Transverse colon (tissue), 4 donors: ENCODE measurements around the gene RHOBTB3. TPM values are rescaled to one million over a fixed set of nuclear protein-coding genes. Genes with fewer than 3 reads are reported as not detected.

Experiments
- DNase-seq: peaks from one replicate; pipeline ENCODE4 v3.0.0-alpha.2; 2019
- H3K27ac ChIP-seq, 4 donors: fragments of 200-600 bp; sonication (generic); 2 replicates each; pipeline ENCODE4 v1.5.1; 2016 to 2018; ENCODE audit warnings: inconsistent platforms in 4 of 4
- H3K27me3 ChIP-seq: fragments of 200-600 bp; sonication (generic); 2 replicates; pipeline ENCODE4 v1.5.1; 2017; ENCODE audit warnings: inconsistent platforms
- H3K36me3 ChIP-seq, 4 donors: fragments of 200-600 bp; sonication (generic); 2 replicates each; pipeline ENCODE4 v1.5.1; 2017 to 2019; ENCODE audit warnings: inconsistent platforms in 4 of 4
- H3K4me1 ChIP-seq, 4 donors: fragments of 200-600 bp; sonication (generic); 2 replicates each; pipeline ENCODE4 v1.5.1; 2017 to 2020; ENCODE audit warnings: inconsistent platforms in 4 of 4
- H3K4me3 ChIP-seq, 4 donors: fragments of 200-600 bp; sonication (generic); 1 replicate in 1 of 4; 2 replicates in 3 of 4; pipeline versions ENCODE4 v1.5.1 to v1.6.1; 2017 to 2019; ENCODE audit warnings: inconsistent platforms in 4 of 4
- H3K9me3 ChIP-seq, 2 donors: fragments of 200-600 bp; sonication (generic); 2 replicates each; pipeline ENCODE4 v1.5.1; 2017 to 2019; ENCODE audit warnings: inconsistent platforms in 2 of 2
- CTCF ChIP-seq, 5 experiments: fragments of 200-600 bp in 3 of 5; fragments of 450-650 bp in 2 of 5; sonication (generic) in 3 of 5; IDR thresholded peaks; 1 replicate in 2 of 5; 2 replicates in 3 of 5; pipeline ENCODE4 v1.5.1; 2016 to 2017; ENCODE audit warnings: antibody characterized with exemption in 5 of 5, inconsistent platforms in 3 of 5, mild to moderate bottlenecking in 2 of 5, moderate library complexity in 1 of 5
- EP300 ChIP-seq: sonication (generic); formaldehyde crosslinking; IDR thresholded peaks from one replicate; pipeline ENCODE4 v1.6.1; 2017; ENCODE audit warnings: antibody characterized with exemption, low read depth
- POLR2A ChIP-seq: fragments of 450-650 bp; IDR thresholded peaks from one replicate; pipeline ENCODE4 v1.6.1; 2016; ENCODE audit warnings: antibody characterized with exemption, mild to moderate bottlenecking, moderate library complexity
- POLR2AphosphoS5 ChIP-seq, 3 donors: sonication (generic); formaldehyde crosslinking; IDR thresholded peaks; one replicate each; pipeline ENCODE4 v1.6.1; 2016; ENCODE audit warnings: antibody characterized with exemption in 3 of 3
- WGBS, 2 donors: methylation state at CpG; one replicate each; pipeline ENCODE4 v1.1.5; 2018; ENCODE audit warnings: low coverage in 1 of 2; 5-methylcytosine and 5-hydroxymethylcytosine counted together
- in situ Hi-C, 4 donors: fragments of 200-750 bp; cut with MboI; loops; one replicate each; pipeline versions ENCODE4 v1.15.0 to v1.15.1; 2017; ENCODE audit warnings: low sequenced_read_pairs in 3 of 4, low pct_ligation_motif_present in 1 of 4, low pct_unique_long_range_greater_than_20kb in 1 of 4
- intact Hi-C: fragments of 100-400 bp; cut with DNase I; formaldehyde crosslinking; loops from one replicate; pipeline ENCODE4 v1.15.1; 2023; ENCODE audit warnings: low total_unique reads
- total RNA-seq, 4 donors: library from RNA; depleted of rRNA; stranded (reverse); fragments of >200 nt; gene quantifications; one replicate each; pipeline ENCODE4 v1.1.0, GENCODE V29; 2016

The RHOBTB3 gene
- total RNA-seq, 4 donors from 2014 or later = 53.0 to 143 (median 84.2) TPM

- no peak overlapping the region for H3K27ac ChIP-seq
- no peak for DNase-seq
- no peaks in the 10 kb centered on the region for H3K27me3 ChIP-seq
- intact Hi-C loops = no loop called here
- no peak overlapping the region for H3K4me3 ChIP-seq
- WGBS, 2 donors = 79% methylated on average over 1 of the region's 1 CpG; no CpG with 5 or more reads in 1 of the 2 donors
- TF ChIP-seq POLR2A = no peak
- no peak for TF ChIP-seq EP300
- no peak for TF ChIP-seq CTCF (IDR thresholded peaks at IDR 0.05)
- no peak for TF ChIP-seq POLR2AphosphoS5 (IDR thresholded peaks at IDR 0.05)
- in situ Hi-C loops = no loop called here
- no peaks in the 10 kb centered on the region for H3K4me1 ChIP-seq
- no peaks in the 10 kb centered on the region for H3K9me3 ChIP-seq
- peaks cover 0 to 17% (median 2%) of the 10 kb centered on the region in 4 donors for H3K36me3 ChIP-seq
Measured at GRCh38 chr5:95743877-95744276, 12.7 kb downstream of the RHOBTB3 start.

- peaks cover 0 to 32% (median 2%) of the 10 kb centered on the region in 4 donors for H3K36me3 ChIP-seq
- no peak for DNase-seq
- no peak overlapping the region for H3K27ac ChIP-seq
- in situ Hi-C loops = no loop called here
- no peaks in the 10 kb centered on the region for H3K4me1 ChIP-seq
- no peak overlapping the region for H3K4me3 ChIP-seq
- H3K27me3 ChIP-seq = no peaks in the 10 kb centered on the region
- TF ChIP-seq EP300 (no peak), POLR2A (no peak), CTCF (IDR thresholded peaks at IDR 0.05) (no peak), POLR2AphosphoS5 (IDR thresholded peaks at IDR 0.05) (no peak)
- H3K9me3 ChIP-seq = no peaks in the 10 kb centered on the region
- intact Hi-C loops = no loop called here
Measured at GRCh38 chr5:95746194-95746593, 15.1 kb downstream of the RHOBTB3 start.

GRCh38 chr5:95746722-95747679, 15.9 kb downstream of the RHOBTB3 start:
- H3K4me3 ChIP-seq = no peak overlapping the region
- no peak for TF ChIP-seq POLR2AphosphoS5 (IDR thresholded peaks at IDR 0.05)
- WGBS, 2 donors = 70 to 85% methylated on average over 7 to 8 of the region's 8 CpGs
- DNase-seq = no peak
- H3K36me3 ChIP-seq = peaks cover 0 to 33% (median 2%) of the 10 kb centered on the region in 4 donors
- intact Hi-C loops = no loop called here
- H3K27me3 ChIP-seq = no peaks in the 10 kb centered on the region
- in situ Hi-C loops = no loop called here
- H3K27ac ChIP-seq = no peak overlapping the region
- H3K9me3 ChIP-seq = no peaks in the 10 kb centered on the region
- no peaks in the 10 kb centered on the region for H3K4me1 ChIP-seq

GRCh38 chr5:95748133-95748532, 17.0 kb downstream of the RHOBTB3 start:
- TF ChIP-seq EP300 (no peak), POLR2A (no peak), POLR2AphosphoS5 (IDR thresholded peaks at IDR 0.05) (no peak), CTCF (IDR thresholded peaks at IDR 0.05) (no peak)
- no peak for DNase-seq
- intact Hi-C loops = no loop called here
- WGBS, 2 donors = 57 to 63% methylated on average over 1 to 2 of the region's 2 CpGs
- in situ Hi-C loops = no loop called here
- Histone ChIP-seq H3K27me3 (no peaks in the 10 kb centered on the region), H3K9me3 (no peaks in the 10 kb centered on the region), H3K4me3 (no peak overlapping the region), H3K36me3 (peaks cover 0 to 38% (median 2%) of the 10 kb centered on the region in 4 donors), H3K4me1 (no peaks in the 10 kb centered on the region), H3K27ac (no peak overlapping the region)
